LNCAP (cell line): ENCODE data around the gene GOLGA1.

Experiments used
- TF ChIP-seq, protein P1 (sequence below): fragments of 450-650 bp; IDR thresholded peaks from 2 replicates; pipeline ENCODE4 v1.5.1; 2017; ENCODE audit warnings: mild to moderate bottlenecking

Gene GOLGA1

DNA sequence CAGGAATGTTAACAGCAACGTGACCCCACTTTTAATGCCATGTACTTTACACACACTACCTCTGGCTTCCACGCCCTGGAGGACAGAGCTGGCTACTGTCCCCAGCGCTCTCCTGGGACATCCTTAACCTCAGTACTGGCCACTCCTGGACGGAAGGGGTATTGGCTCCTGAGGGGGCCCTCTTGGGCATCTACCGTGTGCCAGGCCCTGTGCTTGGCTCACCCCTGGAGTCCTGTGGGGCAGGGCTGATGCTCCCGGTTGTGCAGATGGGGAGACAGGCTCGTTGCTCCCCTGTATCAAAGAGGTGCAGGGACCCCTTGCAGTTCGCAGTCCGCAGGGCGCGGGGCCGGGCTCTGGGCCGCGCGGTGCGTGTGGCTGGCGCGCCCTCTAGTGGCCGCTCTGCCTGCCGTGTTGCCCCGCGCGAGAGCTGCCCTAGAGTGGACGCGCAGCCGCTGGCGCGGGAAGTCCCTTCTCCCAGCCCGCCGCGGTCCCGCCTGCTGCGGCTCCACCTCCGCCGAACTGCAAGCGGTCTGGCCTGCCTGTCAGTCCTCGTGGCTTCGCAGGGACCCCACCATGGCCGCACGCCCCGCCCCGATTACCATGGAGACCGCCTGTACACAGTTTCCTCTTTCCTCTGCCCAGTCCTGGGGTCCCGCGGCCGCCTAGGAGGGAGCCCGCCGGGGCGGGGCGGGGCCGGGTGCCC lies 87.9 kb downstream of the GOLGA1 start, which contains the start of gene WDR38:
TSS of gene WDR38 (plus strand) at position 632 of the 703 bp plus-strand sequence. CDS start 72 bp downstream, outside the sequence.
- TF ChIP-seq, protein P1, sequence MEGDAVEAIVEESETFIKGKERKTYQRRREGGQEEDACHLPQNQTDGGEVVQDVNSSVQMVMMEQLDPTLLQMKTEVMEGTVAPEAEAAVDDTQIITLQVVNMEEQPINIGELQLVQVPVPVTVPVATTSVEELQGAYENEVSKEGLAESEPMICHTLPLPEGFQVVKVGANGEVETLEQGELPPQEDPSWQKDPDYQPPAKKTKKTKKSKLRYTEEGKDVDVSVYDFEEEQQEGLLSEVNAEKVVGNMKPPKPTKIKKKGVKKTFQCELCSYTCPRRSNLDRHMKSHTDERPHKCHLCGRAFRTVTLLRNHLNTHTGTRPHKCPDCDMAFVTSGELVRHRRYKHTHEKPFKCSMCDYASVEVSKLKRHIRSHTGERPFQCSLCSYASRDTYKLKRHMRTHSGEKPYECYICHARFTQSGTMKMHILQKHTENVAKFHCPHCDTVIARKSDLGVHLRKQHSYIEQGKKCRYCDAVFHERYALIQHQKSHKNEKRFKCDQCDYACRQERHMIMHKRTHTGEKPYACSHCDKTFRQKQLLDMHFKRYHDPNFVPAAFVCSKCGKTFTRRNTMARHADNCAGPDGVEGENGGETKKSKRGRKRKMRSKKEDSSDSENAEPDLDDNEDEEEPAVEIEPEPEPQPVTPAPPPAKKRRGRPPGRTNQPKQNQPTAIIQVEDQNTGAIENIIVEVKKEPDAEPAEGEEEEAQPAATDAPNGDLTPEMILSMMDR, result peak; percentile 99

DNA sequence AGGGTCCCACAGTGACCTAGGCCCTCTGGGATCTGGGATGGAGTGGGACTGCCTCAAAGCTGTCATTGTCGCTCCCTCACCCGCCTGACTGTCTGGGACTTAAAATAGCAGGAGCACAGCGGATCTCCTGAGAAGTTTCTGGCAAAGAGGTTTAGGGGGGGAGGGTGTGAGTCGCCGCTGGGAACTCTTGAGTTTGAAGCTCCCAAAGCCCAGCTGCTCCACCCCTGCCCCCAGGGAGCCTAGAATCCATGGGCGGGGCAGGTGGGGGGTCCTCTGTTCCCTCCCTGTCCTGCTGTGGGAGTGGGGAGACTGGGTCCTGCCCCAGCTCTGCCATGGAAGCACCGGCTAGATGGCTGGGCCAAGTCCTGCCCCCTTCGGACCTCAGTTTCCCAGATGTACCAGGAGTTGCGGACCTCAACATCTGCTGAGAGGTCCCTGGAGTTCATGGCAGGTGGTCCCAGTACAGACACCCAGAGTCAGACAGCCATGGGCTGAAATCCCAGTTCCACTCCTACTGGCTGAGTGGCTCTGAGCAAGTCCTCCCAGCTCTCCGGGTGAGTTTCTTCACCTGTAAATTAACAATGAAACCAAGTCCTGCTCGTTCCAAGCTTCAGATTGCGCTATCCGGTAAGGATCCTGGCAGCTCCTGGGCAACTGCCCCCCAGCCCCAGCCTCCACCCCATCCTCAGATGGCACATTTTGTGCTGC lies 88.6 kb downstream of the GOLGA1 start:
- TF ChIP-seq, protein P1, result no peak

DNA sequence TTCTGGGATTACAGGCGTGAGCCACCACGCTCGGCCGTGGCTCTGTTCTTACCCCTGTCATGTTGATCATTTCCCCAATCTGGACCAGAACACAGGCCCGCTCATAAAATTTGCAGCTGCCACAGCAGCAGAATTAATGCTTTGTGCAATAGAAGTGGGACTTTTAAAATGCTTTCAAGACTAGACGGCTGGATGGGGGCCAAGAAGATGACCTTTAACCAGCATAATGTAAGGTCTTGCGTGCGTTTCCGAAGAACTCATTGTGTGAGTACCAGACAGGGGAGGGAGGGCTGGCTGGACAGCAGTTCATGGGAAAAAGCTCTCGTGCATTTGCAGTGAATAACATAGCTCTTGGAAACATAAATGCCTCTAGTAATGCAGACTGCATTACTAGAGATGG lies 91.1 kb downstream of the GOLGA1 start:
- TF ChIP-seq, protein P1, result no peak

DNA sequence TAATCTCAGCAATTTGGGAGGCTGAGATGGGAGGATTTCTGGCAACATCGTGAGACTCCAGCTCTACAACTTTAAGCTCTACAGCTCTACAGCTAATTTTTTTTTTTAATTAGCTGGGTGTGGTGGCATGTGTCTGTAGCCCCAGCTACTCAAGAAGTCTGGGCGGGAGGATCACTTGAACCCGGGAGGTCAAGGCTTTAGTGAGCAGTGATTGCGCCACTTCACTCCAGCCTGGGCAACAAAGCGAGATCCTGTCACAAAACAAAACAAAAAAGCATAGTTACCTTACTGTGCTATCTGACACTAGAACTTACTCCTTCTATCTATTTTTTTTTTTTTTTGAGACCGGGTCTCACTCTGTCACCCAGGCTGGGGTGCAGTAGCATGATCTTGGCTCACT lies 93.9 kb downstream of the GOLGA1 start:
- TF ChIP-seq, protein P1, result no peak

DNA sequence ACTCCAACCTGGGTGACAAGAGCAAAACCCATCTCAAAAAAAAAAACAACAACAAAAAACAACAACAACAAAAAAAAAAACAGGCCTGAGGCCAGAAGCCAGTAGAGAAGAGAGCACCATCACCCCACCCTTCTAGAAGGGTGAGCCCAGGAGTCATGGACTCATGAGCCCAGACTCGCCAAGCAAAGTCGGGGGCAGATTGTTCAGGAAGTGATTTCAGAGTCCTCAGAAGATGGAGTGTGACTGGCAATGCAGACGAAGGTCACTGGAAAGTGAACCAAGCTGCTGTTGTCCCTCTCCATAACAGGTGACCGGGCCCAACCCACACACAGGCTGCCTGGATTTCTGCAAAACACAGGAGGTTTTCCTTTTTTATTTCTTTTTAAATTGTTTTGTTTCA lies 96.6 kb downstream of the GOLGA1 start:
- TF ChIP-seq, protein P1, result no peak

DNA sequence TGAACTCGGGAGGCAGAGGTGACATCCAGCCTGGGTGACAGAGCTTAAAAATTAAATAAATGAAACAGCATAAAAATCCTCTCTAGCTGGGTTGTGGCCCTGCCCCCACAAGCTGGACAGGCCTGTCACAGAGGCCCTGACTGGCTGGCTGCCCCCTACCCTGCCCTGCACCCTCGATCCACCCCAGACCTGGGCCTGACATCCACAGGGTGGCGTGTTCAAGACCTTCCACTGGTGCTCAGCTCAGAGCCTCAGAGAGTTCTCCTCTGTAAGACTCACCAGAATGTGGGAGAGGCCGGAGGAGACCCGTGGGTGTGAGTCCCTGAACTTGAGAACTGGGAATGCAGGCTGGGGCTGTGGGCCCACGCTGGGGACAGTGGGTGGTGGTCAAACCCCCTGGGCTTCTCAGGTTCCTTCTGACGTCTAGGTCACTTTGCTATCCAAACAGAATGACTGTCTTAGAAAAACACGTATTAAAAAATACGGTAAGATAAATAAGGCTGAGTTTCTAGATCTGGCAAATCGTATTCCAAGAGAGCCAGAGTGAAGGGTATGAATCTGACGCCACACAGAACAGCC lies 97.3 kb downstream of the GOLGA1 start:
- TF ChIP-seq, protein P1, result no peak

DNA sequence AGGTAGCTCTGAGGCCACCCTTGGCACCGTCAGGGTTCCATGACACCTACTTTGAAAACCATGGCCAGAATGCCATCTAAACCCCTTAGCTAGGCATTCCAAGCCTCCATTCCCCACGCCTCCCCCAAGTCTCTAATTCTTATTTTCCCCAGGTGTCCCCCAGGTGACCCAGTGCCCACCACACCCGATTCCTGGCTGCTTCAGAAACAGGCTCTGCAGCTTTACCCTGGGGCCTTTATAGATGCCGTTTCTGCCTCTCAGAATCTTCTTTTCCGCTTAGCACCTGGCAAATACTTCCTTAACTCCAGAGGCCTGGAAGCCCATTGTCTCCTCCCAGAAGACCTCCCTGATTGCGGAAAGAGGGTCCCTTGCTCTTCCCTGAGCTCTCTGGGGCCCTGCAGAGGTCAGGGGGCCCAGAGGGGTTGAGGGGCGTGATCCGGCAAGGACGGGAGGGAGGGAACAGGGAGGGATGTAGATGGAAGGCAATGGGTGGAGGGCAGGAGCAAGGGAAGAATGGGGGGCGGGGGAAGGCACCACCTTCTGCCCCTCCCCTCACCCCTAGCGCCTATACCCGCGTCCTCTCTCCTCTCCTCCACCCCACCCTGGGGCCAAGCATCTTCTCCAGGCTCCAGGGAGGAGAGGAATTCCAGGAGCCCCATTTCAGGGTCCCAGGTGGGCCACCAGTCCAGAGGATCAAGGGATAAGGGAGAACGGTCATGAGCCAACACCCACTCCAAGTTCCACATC lies 99.6 kb downstream of the GOLGA1 start:
- TF ChIP-seq, protein P1, result no peak
